H4 (cell line): Measurements from ENCODE around the gene LMO3. TPM values are rescaled to one million over a fixed set of nuclear protein-coding genes. Genes with fewer than 3 reads are reported as not detected.
A peak's percentile ranks its signal among the peaks of the same experiment; 100 is the strongest.

Experiments used
- DNase-seq: peaks from one replicate; pipeline ENCODE4 v3.0.0-alpha.2; 2015; ENCODE audit warnings: low spot score
- total RNA-seq: library from RNA; depleted of rRNA; stranded (reverse); fragments of >200 nt; shearing (Covaris generic); gene quantifications from 2 replicates; pipeline ENCODE4 v1.2.3, GENCODE V29; 2014; rRNA removed

Gene LMO3
- 0.27 and 2.9 TPM in 2 replicates for total RNA-seq

- DNase-seq: no peak
These were observed at the start of gene LMO3 for GRCh38 chr12:16606117-16606200. LMO3 (minus strand) TSS chr12:16606162; CDS start chr12:16600860, 5,302 bp downstream.

GRCh38 chr12:16636435-16637055, 30.6 kb upstream of the LMO3 start:
- no peak for DNase-seq

GRCh38 chr12:16634786-16635185, 28.8 kb upstream of the LMO3 start:
- no peak for DNase-seq

- DNase-seq: no peak
These were observed 21.0 kb upstream of the LMO3 start for GRCh38 chr12:16626991-16627390.

GRCh38 chr12:16622338-16622737, 16.4 kb upstream of the LMO3 start:
- DNase-seq: no peak

GRCh38 chr12:16619537-16619936, 13.6 kb upstream of the LMO3 start:
- DNase-seq: no peak

- DNase-seq: no peak
These were observed 12.3 kb upstream of the LMO3 start for GRCh38 chr12:16618256-16618655.

- DNase-seq: no peak
These were observed 7.2 kb upstream of the LMO3 start for GRCh38 chr12:16613199-16613598.

GRCh38 chr12:16612647-16613046, 6.7 kb upstream of the LMO3 start:
- no peak for DNase-seq

- no peak for DNase-seq
These were observed 5.2 kb upstream of the LMO3 start for GRCh38 chr12:16611146-16611545.

- no peak for DNase-seq
These were observed 4.8 kb upstream of the LMO3 start for GRCh38 chr12:16610743-16611142.

- no peak for DNase-seq
These were observed 4.1 kb upstream of the LMO3 start for GRCh38 chr12:16610001-16610585.

- DNase-seq: no peak
These were observed 3.1 kb upstream of the LMO3 start for GRCh38 chr12:16608946-16609539.

- DNase-seq: no peak
These were observed 2.2 kb upstream of the LMO3 start for GRCh38 chr12:16607906-16608775.

GRCh38 chr12:16606991-16607390, 1.0 kb upstream of the LMO3 start:
- no peak for DNase-seq

GRCh38 chr12:16606201-16606849, 363 bp upstream of the LMO3 start:
- peak; percentile 23 for DNase-seq

GRCh38 chr12:16605642-16606116, 283 bp downstream of the LMO3 start:
- no peak for DNase-seq

- no peak for DNase-seq
These were observed 1.2 kb downstream of the LMO3 start for GRCh38 chr12:16604596-16605252.

- DNase-seq: no peak
These were observed 1.9 kb downstream of the LMO3 start for GRCh38 chr12:16603916-16604575.

- no peak for DNase-seq
These were observed 2.6 kb downstream of the LMO3 start for GRCh38 chr12:16603260-16603915.

- no peak for DNase-seq
These were observed 3.5 kb downstream of the LMO3 start for GRCh38 chr12:16602412-16602811.
